Suprapubic skin (tissue), 4 donors: ENCODE data around the gene DIP2C.

Experiments used
- CTCF ChIP-seq, 2 donors: fragments of 200-600 bp in 1 of 2; fragments of 450-650 bp in 1 of 2; sonication (generic) in 1 of 2; IDR thresholded peaks; one replicate each; pipeline ENCODE4 v1.5.1; 2016 to 2019; ENCODE audit warnings: antibody characterized with exemption in 2 of 2, mild to moderate bottlenecking in 1 of 2, moderate library complexity in 1 of 2
- EP300 ChIP-seq: sonication (generic); formaldehyde crosslinking; IDR thresholded peaks from one replicate; pipeline ENCODE4 v1.6.1; 2017; ENCODE audit warnings: antibody characterized with exemption
- POLR2A ChIP-seq, 2 donors: fragments of 450-650 bp; IDR thresholded peaks; one replicate each; pipeline ENCODE4 v1.6.1; 2017; ENCODE audit warnings: antibody characterized with exemption in 2 of 2, mild to moderate bottlenecking in 2 of 2, moderate library complexity in 2 of 2
- POLR2AphosphoS5 ChIP-seq, 3 donors: sonication (generic); formaldehyde crosslinking; IDR thresholded peaks; one replicate each; pipeline ENCODE4 v1.6.1; 2017; ENCODE audit warnings: antibody characterized with exemption in 3 of 3

- no peak for TF ChIP-seq POLR2A (IDR thresholded peaks at IDR 0.05)
- TF ChIP-seq CTCF (IDR thresholded peaks at IDR 0.05): no peak
- TF ChIP-seq POLR2AphosphoS5 (IDR thresholded peaks at IDR 0.05): no peak
- no peak for TF ChIP-seq EP300
Measured at GRCh38 chr10:271201-271600, 418.3 kb downstream of the DIP2C start.
